Activated CD4-positive, alpha-beta T cell treated with anti-CD3 and anti-CD28 coated beads, Interleukin-2, amount 50 U/mL, for 48 hours (primary cell): Measurements from ENCODE around the gene DNMT3L.
"Not testable (repeated sequence)": the region's sequence is repeated elsewhere in the genome, so short reads cannot be mapped to it uniquely, and the experiment has no call there.

ENCODE experiments used
- DNase-seq, 2 experiments: peaks; one replicate each; pipeline ENCODE4 v3.0.0-alpha.2; 2020

The DNMT3L gene

DNA sequence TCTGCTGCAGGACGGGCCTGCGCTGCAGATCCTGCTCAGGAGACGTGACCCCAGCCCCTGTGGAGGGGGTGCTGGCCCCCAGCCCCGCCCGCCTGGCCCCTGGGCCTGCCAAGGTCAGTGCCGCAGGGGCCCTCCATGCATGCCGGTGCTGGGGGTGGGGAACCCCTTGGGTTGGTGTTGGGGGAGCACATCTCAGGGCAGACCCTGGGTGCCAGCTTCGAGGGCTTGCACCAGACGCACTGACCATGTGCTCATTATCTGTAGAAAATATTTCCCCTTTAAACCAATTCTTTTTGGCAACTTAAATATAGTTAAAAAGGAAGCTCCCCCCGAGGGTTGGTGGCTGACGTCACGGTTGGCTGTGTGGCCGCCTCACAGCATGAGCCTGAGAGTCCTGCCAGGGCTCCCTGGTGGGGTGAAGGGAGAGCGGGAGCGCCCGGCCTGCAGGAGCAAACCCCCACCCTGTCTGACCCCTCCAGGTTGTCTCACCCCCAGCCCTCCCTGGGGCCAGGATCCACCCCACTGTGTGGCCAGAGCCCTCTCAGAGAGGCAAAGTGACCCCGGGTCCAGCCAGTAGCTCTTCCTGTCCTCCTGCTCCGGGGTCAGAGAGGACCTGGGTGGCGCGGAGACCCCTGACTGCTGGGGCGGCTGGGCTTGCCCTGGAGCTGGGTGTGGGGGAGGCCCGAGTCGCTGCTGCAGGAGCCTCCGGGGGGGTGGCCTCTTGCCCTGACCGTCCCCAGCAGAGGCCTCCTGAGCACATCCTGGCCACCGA is 32.9 kb upstream of the DNMT3L start:
- no peak for DNase-seq

DNA sequence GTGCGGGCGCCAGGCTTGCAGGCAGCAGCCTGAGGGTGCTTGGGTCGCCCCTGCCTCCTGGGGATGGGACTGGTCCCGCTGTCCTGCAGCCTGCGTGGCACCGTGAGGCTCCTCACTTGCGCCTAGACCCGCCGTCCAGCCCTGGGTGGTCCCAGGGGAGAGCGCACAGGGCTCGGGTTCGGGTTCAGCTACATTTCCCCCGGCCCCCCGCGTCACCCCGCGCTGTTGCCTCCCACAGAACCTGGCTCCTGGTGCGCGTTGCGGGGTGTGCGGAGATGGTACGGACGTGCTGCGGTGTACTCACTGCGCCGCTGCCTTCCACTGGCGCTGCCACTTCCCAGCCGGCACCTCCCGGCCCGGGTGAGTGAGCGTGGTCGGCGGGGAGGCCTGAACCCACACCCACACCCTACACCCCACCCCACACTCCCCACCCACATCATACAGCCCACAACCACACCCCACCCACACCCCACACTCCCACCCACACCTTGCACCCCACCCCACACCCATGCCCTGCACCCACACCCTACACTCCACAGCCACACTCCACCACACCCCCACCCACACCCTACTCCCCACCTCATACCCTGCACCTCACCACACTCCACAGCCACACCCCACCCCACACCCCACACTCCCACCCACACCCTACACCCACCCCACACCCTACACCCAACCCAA is 32.0 kb upstream of the DNMT3L start:
- no peak for DNase-seq

DNA sequence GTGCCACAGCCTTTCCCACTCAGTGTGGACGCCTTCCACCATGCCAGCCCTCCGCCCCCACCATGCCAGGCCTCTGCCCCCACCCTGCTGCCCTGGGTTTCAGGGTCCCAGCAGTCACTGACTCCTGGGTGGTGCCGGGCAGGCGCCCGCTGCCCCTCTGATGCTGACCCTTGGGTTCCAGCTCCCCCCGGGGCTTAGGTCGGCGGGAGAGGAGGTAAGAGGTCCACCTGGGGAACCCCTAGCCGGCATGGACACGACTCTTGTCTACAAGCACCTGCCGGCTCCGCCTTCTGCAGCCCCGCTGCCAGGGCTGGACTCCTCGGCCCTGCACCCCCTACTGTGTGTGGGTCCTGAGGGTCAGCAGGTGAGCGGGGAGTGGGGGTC is 31.1 kb upstream of the DNMT3L start:
- DNase-seq: no peak

DNA sequence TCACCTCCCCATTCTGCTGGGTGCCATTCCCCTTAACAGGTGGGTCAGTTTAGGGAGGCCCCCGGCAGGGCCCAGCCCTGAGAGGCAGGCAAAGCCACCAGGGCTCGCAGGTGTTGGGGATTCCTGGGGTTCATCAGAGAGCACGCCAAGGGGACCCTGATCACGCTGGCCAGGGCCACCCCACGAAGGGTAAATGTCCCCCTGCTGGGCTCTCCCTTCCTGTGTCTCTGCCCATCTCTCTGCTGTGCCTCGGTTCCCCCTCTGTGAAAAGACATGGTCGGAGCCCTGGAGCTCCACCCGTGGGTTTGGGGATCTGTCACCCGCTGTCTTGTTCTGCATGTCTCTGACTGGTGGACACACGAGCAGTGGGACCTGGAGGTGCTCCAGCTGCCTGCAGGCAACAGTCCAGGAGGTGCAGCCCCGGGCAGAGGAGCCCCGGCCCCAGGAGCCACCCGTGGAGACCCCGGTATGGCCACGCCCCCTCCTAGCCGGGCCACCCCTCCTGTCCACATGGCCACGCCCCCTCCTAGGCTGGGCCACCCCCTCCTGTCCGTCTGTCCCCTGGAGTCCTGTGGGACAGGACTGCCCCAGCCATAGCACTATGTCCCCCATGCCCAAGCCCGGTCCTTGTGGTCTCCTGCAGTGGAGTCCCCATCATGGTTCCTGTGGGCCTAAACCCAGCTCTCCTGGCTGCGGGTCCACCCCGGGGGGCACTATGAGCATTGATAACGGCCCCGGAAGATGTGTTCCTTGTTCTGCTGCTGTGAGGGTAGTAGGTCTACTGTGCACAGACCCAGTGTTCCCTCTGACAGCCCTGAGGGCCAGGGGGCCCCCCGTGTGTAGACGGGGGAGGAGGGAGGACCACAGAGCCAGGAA is 30.5 kb upstream of the DNMT3L start:
- DNase-seq: no peak

DNA sequence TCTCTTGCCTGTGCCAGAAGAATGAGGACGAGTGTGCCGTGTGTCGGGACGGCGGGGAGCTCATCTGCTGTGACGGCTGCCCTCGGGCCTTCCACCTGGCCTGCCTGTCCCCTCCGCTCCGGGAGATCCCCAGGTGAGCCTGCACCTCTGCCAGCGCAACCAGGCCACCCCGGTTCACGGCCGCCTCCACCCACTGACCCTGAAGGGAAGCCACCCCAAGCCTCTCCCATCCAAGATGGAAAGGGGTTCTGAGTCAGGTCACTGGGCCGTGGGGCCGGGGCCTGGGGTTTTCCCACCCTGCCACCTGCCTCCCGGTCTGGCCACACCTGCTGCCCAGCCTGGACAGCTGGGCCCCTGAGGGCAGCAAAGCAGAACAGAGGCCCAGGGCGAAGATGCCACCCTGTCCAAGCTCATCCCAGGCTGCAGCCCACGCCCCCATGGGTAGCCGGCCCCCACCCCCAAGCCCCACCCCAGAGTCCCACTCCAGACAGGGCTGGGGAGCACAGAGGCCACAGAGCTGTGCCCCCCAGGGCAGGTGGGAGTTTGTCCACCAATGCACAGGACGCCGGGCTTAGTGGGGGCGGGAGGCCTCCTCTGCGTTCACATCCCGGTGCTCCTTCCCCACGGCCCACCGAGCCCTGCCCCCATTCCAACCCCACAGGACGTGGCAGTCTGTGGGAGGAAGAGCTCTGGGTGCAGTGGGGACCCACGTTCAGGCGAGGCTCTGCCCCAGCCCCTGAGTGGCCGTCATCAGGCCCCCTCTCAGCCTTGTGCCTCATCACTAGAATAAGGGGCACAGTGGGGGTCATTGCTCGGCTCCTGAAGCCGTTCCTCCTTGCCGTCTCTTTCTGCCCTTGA is 29.6 kb upstream of the DNMT3L start:
- DNase-seq: no peak

DNA sequence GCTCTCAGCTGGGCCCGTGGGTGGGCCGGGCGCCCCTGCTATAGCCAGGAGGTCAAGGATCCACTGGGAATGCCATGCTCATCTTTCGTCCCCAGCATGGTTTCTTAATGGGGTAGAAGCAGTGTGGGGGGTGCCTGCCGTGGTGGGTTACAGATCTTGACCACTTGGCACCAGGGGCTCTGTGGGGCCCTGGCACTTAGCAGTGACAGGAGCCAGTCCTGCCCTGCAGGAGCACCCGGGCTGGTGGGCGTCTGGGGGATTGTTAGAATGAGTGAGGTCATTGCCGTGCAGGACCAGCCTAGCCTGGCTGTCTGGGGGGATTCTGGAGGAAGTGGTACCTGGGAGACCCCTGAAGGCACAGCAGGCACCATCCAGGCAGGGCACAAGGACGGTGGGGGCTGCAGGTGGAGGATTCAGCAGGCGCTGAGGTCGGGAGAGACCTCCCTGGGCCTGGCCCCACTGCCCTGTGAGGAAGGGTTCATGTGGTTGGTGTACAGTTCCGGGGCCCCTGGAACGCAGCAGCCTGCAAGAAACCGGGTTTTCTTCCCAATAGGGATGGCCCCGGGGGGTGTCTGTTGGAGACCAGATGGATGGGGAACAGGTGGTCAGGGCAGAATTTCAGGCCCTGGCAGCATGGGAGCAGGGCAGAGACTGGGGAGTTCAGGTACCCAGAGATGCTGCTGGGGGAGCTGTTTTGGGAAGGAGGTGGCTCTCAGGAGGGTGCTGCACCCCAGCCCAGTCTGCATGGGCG is 28.8 kb upstream of the DNMT3L start:
- no peak for DNase-seq

DNA sequence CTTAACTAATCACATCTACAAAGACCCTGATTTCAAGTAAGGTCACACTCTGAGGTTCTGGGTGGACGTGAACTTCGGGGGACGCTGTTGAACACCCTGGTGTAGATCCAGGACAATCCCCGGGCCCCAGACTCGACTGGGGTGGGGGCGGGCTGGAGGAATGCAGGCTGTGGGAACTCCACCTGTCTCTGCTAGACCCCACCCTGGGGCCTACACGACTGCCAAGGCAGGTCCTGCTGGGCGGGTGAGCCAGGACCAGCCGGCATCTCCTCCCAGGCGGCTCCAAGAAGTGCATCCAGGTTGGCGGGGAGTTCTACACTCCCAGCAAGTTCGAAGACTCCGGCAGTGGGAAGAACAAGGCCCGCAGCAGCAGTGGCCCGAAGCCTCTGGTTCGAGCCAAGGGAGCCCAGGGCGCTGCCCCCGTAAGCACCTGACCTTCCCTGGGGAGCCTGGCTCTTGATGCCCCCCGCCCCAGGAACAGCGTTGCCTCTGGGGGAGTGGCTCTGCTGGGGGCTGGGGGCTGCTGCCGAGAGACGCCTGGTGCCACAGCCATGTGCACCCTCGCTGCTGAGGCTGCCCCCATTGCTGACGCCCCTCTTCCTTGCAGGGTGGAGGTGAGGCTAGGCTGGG is 27.8 kb upstream of the DNMT3L start:
- no peak for DNase-seq

DNA sequence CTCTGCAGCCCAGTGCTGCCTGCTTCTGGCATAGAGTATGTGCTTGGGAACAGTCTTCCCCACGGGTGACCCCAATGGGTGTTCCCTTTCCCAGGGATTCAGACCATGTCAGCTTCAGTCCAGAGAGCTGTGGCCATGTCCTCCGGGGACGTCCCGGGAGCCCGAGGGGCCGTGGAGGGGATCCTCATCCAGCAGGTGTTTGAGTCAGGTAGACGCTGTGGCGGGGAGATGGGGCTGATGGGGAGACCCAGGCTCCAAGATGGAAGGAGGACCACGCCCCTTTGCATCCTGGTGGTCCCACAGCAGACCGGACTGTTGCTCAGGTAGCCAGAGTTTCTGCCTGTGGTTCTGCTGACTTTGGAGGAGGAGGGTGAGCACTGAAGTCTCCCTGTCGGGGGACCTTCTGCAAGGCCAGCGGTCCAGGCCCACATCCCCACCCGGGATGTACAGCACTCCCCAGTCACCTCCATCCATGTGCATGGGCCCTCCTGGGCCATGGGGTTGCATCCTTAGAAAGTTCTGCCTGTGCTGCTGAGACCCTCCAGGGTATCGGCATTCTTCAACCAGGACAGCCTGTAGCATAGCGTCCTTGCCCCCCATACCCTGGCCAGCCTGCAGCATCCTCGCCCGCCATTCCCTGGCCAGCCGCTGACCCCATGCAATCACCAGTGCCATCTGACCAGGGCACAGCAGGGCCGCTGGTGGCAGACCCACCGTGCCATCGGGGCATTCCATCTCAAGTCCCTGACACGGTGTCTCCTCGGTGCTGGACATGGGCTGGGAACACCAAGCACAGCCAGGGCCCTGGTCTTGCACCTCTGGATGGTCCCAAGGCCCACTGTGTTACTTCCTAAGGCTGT is 26.8 kb upstream of the DNMT3L start:
- DNase-seq: no peak

DNA sequence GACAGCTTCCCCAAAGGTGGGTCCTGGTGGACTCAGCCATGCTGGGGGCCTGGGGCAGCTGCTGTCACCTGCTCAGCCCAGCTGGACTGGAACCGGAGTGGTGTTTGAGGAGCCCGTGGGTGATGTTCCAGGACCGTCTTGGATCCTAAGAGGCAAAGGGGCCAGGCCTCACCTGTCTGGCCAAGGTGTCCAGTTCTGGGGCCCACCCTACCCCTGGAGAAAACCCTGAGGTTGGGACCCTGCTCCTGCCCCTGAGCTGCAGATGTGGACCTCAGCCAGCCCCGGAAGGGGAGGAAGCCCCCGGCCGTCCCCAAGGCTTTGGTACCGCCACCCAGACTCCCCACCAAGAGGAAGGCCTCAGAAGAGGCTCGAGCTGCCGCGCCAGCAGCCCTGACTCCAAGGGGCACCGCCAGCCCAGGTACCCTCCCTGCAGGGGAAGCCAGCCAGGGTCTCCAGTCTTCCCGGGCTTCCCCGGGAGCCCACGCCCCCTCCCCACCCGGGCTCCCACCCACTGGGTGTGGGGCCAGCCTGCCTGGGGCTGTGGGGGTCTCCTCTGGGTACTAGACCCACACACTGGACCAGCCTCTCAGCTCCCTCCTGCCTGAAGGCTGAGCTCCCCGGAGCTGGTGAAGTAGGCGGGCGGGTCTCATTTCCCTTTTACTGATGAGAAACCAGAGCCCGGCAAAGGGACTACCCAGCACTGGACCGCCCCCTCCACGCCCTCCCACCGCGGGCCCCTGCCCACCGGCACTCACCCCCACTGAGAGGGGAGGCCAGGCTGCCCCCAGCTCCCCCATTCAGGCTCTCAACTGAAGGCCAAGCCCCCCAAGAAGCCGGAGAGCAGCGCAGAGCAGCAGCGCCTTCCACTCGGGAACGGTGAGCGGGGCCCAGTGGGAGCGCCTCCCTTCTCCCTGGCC is 25.3 kb upstream of the DNMT3L start:
- no peak for DNase-seq

DNA sequence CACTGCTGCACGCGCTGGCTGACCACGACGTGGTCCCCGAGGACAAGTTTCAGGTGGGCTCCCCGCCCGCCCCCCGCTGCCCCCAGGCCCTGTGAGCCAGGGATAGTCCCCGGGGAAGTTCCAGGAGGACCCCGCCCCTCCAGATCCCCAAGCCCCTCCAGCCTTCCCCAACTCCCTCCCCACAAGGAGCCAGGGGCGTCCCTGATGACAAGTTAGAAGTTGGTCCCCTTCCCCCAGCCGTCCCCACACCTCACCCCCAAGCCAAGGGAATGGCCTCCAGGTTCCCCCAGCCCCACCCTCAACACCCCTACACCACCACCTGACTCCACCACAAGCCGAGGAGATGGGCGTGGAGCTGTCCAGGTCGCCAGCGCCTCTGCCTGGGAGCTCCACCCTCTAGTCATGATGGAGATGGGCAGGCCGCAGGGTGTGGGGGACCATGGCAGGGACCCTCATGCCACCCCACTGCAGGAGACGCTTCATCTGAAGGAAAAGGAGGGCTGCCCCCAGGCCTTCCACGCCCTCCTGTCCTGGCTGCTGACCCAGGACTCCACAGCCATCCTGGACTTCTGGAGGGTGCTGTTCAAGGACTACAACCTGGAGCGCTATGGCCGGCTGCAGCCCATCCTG is 24.5 kb upstream of the DNMT3L start:
- no peak for DNase-seq

DNA sequence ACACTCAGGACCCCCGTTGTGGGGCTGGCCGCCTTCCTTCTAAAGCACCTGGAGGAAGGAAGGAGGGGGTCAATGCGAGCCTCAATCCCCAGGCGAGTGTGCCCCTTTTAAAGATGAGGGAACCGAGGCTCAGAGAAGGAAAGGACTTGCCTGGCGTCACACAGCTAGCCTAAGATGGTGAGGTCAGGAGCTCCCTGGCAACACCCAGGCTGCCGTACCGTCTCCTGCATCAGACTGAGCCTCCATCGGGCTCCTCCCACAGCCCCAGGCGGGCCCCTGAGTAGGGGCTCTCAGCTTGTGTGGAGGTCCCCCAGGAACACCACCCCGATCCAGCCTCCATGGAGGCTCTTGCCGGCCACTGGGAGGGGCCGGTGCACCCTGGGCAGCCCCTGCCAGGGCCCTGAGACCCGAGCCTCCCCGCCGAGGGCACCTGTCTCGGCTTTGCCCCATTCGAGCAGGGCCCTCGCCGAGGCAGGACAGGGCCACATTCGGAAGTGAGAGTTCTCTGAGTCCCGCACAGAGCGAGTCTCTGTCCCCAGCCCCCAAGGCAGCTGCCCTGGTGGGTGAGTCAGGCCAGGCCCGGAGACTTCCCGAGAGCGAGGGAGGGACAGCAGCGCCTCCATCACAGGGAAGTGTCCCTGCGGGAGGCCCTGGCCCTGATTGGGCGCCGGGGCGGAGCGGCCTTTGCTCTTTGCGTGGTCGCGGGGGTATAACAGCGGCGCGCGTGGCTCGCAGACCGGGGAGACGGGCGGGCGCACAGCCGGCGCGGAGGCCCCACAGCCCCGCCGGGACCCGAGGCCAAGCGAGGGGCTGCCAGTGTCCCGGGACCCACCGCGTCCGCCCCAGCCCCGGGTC is 23.7 kb upstream of the DNMT3L start, which contains the start of gene AIRE:
AIRE (plus strand) TSS at position 739 of the 855 bp plus-strand sequence. CDS start 131 bp downstream, outside the sequence.
- DNase-seq: no peak

DNA sequence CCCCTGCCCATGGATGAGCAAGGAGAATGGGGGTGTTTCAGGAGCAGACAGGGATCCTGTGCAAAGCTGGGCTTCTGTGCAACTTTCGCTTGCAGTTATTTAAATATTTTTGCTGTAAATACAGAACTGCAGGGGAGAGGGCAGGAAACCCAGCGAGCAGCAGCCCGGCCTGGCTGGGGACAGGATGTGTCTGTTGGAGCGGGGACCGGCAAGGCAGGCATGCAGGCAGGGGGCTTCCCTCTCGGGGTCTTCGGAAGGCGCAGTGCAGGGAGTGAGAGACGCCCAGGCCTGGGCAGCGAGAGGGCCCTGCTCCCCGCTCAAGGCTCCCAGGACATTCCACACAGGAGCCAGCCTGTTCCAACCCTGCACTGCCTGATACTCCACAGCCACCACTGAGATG is 22.3 kb upstream of the DNMT3L start:
- no peak for DNase-seq

DNA sequence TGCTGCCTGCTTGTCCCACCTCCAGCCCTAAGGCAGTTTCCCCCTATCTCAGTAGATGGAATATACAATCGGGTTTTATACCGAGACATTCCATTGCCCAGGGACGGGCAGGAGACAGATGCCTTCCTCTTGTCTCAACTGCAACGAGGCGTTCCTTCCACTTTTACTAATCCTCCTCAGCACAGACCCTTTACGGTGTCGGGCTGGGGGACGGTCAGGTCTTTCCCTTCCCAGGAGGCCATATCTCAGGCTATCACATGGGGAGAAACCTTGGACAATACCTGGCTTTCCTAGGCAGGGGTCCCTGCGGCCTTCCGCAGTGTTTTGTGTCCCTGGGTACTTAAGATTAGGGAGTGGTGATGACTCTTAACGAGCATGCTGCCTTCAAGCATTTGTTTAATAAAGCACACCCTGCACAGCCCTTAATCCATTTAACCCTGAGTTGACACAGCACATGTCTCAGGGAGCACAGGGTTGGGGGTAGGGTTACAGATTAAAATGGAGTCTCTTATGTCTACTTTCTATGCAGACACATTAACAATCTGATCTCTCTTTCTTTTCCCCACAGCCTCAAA is 21.6 kb upstream of the DNMT3L start:
- DNase-seq: not testable (repeated sequence)

DNA sequence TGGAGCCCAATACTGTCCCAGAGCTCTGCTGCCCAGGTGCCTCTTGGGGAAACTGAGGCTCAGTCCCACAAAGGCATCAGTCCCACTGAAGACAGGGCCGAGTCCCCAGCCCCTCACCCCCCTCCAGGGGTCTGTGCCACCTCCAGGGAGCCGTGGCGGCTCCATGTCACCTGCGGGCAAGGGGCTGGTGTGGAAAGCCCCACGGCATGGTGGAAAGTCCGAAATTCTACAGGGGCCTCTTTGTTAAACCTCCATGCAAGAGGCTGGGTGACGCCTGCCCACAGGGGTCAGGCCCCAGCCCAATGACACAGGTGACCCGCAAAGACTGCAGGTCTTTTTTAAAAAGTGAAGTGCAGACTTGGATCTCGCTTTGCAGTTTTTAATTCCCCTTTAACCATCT is 20.7 kb upstream of the DNMT3L start:
- no peak for DNase-seq

DNA sequence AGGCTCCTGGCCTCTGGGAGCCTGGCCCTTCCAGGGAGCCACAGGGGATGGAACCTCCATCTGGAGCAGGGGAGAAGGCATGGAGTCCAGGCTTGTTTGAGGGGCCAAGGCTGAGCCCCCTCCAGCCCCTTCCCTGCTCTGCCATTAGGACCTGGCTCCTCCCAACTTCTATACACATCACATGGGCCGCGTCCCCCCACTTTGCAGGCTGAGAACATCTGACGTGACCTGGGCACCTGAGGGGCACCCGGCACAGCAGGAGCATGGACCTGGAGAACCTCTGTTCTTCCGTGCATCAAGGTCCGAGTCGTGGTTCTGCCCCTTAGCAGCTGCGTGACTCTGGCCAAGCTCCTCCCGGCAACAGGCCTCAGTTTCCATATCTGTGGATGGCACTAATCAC is 20.1 kb upstream of the DNMT3L start:
- DNase-seq: no peak

DNA sequence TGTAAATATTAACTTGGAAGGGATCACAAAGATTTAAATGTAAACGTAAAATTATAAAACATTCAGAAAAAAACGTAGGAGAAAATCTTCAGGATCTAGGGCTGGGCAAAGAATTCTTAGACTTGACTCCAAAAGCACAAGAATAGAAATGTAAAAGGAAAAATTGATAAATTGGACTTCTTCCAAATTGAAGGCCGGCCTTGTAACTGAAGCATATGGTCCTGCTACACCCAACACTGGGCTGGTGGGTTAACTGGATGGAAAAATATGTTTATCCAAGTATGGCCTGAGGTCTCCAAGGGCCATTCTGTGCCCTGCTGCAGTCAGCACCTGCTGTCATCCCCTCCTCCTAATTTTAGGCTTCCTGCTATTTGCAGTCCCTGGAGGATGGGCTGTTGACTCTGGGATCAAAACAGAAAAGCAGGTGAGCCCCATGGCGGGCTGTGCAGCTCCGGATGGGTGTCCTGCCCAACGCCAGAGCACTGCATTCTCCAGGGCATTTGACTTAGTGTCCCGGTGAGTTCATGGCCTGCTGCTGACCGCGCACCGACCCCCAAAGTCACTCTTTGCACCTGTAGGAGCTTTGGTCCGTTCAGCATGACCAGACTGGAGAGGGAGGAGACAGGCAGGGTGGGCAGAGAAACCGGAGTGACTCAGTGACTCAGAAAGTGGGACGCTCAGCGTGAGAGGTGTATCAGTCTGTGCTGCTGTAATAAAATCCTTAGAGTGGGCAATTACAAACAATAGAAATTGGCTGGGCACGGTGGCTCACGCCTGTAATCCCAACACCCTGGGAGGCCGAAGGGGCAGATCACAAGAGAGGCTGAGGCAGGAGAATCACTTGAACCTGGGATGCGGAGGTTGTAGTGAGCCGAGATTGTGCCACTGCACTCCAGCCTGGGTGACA is 17.9 kb upstream of the DNMT3L start:
- no peak for DNase-seq
